SK-N-SH treated with all-trans-retinoic acid at 6 μM for 48 hours (cell line): ENCODE data around the gene DACT3.

Experiments
- ATAC-seq: fragments of 200-7000 bp; cut with Tn5 transposase; 3 replicates; pipeline ENCODE4 v1.9.1; 2020; ENCODE audit warnings: mild to moderate bottlenecking, moderate library complexity
- ARNTL ChIP-seq: fragments of 450-650 bp; formaldehyde crosslinking; IDR thresholded peaks from 2 replicates; pipeline ENCODE4 v1.5.0; 2020; ENCODE audit warnings: low read depth, mild to moderate bottlenecking, moderate library complexity, borderline replicate concordance
- BACH2 ChIP-seq: fragments of 250-450 bp; sonication (Bioruptor Pico); IDR thresholded peaks from 2 replicates; pipeline ENCODE4 v1.9.0; 2021; ENCODE audit warnings: mild to moderate bottlenecking, borderline replicate concordance
- GLIS3 ChIP-seq: fragments of 250-450 bp; sonication (Bioruptor Pico); IDR thresholded peaks from 2 replicates; pipeline ENCODE4 v1.5.0; 2020; ENCODE audit warnings: mild to moderate bottlenecking, moderate library complexity
- OSR1 ChIP-seq: fragments of 250-450 bp; sonication (Bioruptor Pico); IDR thresholded peaks from 2 replicates; pipeline ENCODE4 v1.8.0; 2022; ENCODE audit warnings: moderate library complexity, mild to moderate bottlenecking, inconsistent platforms
- PPARA ChIP-seq: fragments of 250-450 bp; sonication (Bioruptor Pico); IDR thresholded peaks from 2 replicates; pipeline ENCODE4 v1.5.0; 2020; ENCODE audit warnings: mild to moderate bottlenecking, borderline replicate concordance
- RARB ChIP-seq: fragments of 250-450 bp; sonication (Bioruptor Pico); IDR thresholded peaks from 2 replicates; pipeline ENCODE4 v1.8.0; 2021; ENCODE audit warnings: mild to moderate bottlenecking, moderate library complexity
- SNAI2 ChIP-seq: fragments of 250-450 bp; sonication (Bioruptor Pico); IDR thresholded peaks from 2 replicates; pipeline ENCODE4 v1.5.0; 2020; ENCODE audit warnings: mild to moderate bottlenecking, moderate library complexity
- TCF4 ChIP-seq: fragments of 250-450 bp; sonication (Bioruptor Pico); IDR thresholded peaks from 2 replicates; pipeline ENCODE4 v1.8.0; 2021; ENCODE audit warnings: mild to moderate bottlenecking, moderate library complexity, borderline replicate concordance
- ZC3H10 ChIP-seq: fragments of 250-450 bp; sonication (Bioruptor Pico); IDR thresholded peaks from 2 replicates; pipeline ENCODE4 v1.5.1; 2021; ENCODE audit warnings: mild to moderate bottlenecking, moderate library complexity
- ZFP3 ChIP-seq: fragments of 250-450 bp; sonication (Bioruptor Pico); IDR thresholded peaks from 2 replicates; pipeline ENCODE4 v1.5.0; 2020; ENCODE audit warnings: mild to moderate bottlenecking, moderate library complexity
- ZFP30 ChIP-seq: fragments of 450-650 bp; formaldehyde crosslinking; IDR thresholded peaks from 2 replicates; pipeline ENCODE4 v1.5.0; 2022; ENCODE audit warnings: mild to moderate bottlenecking, moderate library complexity
- ZNF565 ChIP-seq: fragments of 450-650 bp; formaldehyde crosslinking; conservative IDR thresholded peaks from 2 replicates; pipeline ENCODE4 v1.5.0; 2020; ENCODE audit warnings: low read depth, mild to moderate bottlenecking, moderate library complexity
- ZNF70 ChIP-seq: fragments of 450-650 bp; formaldehyde crosslinking; IDR thresholded peaks from 2 replicates; pipeline ENCODE4 v1.5.0; 2020; ENCODE audit warnings: mild to moderate bottlenecking, moderate library complexity
- ZNF8 ChIP-seq: fragments of 450-650 bp; formaldehyde crosslinking; IDR thresholded peaks from 2 replicates; pipeline ENCODE4 v1.5.0; 2020; ENCODE audit warnings: mild to moderate bottlenecking, moderate library complexity
- TF ChIP-seq, protein P1 (sequence below): fragments of 250-450 bp; sonication (Bioruptor Pico); IDR thresholded peaks from 2 replicates; pipeline ENCODE4 v1.5.0; 2020; ENCODE audit warnings: mild to moderate bottlenecking, moderate library complexity
- TF ChIP-seq, protein P2 (sequence below): fragments of 250-450 bp; sonication (Bioruptor Pico); IDR thresholded peaks from 2 replicates; pipeline ENCODE4 v1.5.1; 2020; ENCODE audit warnings: low read depth, mild to moderate bottlenecking, moderate library complexity
- TF ChIP-seq, protein P3 (sequence below): fragments of 250-450 bp; sonication (Bioruptor Pico); IDR thresholded peaks from 2 replicates; pipeline ENCODE4 v1.5.1; 2021; ENCODE audit warnings: mild to moderate bottlenecking, moderate library complexity

DACT3 gene

DNA sequence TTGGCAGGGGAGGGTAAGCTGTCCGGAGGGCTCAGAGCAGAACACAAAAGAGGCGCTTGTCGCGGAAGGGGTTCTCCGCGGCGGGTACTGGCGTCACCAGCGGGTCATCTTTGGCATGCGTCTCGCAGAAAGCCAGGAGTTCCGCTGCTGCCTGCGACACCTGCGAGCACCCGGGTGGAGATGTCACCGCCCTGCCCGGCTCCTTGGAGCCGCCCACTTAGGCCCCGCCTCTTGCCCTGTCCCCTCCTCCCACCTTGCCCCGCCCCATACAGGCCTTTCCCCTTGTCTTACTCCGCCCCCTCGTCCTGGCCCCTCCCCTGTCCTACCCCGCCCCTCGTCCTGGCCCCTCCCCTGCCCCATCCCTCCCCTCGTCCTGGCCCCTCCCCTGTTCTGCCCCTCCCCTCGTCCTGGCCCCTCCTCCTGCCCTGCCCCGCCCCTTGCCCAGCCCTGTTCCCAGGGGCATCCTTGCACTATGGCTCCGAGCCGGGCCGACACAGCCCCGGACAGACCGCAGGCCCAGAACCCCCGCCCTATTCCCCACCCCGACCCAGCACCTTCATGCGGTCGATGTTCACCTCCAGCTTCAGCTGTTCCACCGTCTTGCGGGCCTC lies 26.8 kb downstream of the DACT3 start:
- peak; percentile 39 for ATAC-seq
- TF ChIP-seq ZFP30 (CRISPR knock-in tag) (no peak), BACH2 (no peak), ARNTL (CRISPR knock-in tag) (0 out of 2 replicates have a peak, but pooled peaks have one; percentile 61), PPARA (0 out of 2 replicates have a peak, but pooled peaks have one; percentile 35)

DNA sequence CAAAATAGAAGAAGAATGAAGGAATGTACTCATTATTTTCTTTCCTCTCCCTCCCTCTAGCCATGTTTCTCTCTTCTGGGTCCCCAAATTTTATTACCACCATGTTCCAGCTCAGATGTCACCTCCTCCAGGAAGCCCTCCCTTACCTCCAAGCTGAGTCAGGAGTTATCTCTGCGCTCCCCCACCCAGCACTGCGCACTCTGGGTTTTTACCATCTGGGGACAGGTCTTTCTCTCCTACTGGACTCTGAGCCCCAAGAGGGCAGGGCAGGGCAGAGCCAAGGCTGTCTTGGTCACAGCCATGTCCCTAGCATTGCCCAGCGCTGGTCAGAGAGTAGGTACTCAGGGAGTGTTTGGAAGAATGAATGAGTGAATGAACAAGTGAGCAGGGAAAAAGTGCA lies 27.9 kb downstream of the DACT3 start:
- TF ChIP-seq ZNF8 (CRISPR knock-in tag) = no peak
- TF ChIP-seq GLIS3 = no peak
- no peak for TF ChIP-seq RARB (CRISPR knock-in tag)
- TF ChIP-seq, protein P1, sequence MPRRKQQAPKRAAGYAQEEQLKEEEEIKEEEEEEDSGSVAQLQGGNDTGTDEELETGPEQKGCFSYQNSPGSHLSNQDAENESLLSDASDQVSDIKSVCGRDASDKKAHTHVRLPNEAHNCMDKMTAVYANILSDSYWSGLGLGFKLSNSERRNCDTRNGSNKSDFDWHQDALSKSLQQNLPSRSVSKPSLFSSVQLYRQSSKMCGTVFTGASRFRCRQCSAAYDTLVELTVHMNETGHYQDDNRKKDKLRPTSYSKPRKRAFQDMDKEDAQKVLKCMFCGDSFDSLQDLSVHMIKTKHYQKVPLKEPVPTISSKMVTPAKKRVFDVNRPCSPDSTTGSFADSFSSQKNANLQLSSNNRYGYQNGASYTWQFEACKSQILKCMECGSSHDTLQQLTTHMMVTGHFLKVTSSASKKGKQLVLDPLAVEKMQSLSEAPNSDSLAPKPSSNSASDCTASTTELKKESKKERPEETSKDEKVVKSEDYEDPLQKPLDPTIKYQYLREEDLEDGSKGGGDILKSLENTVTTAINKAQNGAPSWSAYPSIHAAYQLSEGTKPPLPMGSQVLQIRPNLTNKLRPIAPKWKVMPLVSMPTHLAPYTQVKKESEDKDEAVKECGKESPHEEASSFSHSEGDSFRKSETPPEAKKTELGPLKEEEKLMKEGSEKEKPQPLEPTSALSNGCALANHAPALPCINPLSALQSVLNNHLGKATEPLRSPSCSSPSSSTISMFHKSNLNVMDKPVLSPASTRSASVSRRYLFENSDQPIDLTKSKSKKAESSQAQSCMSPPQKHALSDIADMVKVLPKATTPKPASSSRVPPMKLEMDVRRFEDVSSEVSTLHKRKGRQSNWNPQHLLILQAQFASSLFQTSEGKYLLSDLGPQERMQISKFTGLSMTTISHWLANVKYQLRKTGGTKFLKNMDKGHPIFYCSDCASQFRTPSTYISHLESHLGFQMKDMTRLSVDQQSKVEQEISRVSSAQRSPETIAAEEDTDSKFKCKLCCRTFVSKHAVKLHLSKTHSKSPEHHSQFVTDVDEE = no peak
- no peak for TF ChIP-seq ARNTL (CRISPR knock-in tag)
- TF ChIP-seq, protein P2, sequence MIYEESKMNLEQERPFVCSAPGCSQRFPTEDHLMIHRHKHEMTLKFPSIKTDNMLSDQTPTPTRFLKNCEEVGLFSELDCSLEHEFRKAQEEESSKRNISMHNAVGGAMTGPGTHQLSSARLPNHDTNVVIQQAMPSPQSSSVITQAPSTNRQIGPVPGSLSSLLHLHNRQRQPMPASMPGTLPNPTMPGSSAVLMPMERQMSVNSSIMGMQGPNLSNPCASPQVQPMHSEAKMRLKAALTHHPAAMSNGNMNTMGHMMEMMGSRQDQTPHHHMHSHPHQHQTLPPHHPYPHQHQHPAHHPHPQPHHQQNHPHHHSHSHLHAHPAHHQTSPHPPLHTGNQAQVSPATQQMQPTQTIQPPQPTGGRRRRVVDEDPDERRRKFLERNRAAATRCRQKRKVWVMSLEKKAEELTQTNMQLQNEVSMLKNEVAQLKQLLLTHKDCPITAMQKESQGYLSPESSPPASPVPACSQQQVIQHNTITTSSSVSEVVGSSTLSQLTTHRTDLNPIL (CRISPR knock-in tag) = no peak
- TF ChIP-seq SNAI2 (CRISPR knock-in tag) = no peak
- no peak for TF ChIP-seq BACH2
- TF ChIP-seq ZNF565 (CRISPR knock-in tag) = no peak
- no peak for TF ChIP-seq OSR1 (CRISPR knock-in tag)
- TF ChIP-seq, all 23 proteins: peak for 0
- no peak for ATAC-seq

DNA sequence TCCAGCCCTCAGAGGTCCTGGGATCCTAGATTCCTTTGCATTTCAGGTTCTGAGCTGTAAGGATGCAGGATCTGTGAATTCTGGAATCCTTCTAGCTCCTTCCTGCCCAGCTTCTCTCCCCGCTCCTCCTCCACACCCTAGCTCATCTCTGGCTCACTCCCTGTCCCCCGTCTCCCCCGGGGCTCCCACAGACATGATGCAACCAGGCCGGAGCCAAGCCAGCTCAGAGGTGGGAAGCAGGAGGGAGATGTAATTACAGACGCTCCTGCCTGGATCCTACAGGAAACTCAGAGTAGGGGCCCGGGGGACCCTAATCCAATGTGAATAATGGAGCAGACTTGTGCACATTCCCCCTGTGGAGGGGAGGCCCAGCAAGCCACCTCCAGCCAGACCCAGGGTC lies 29.5 kb downstream of the DACT3 start:
- TF ChIP-seq OSR1 (CRISPR knock-in tag) (no peak), ARNTL (CRISPR knock-in tag) (0 out of 2 replicates have a peak, but pooled peaks have one; percentile 43), ZNF8 (CRISPR knock-in tag) (peak; percentile 48; the same call in 1 of the 2 replicates), ZNF70 (CRISPR knock-in tag) (0 out of 2 replicates have a peak, but pooled peaks have one; percentile 25)
- TF ChIP-seq, protein P2 (CRISPR knock-in tag) = no peak
- TF ChIP-seq, protein P1 = 0 out of 2 replicates have a peak, but pooled peaks have one; percentile 64
- ATAC-seq = peak; percentile 4; the same call in 1 of the 3 replicates

DNA sequence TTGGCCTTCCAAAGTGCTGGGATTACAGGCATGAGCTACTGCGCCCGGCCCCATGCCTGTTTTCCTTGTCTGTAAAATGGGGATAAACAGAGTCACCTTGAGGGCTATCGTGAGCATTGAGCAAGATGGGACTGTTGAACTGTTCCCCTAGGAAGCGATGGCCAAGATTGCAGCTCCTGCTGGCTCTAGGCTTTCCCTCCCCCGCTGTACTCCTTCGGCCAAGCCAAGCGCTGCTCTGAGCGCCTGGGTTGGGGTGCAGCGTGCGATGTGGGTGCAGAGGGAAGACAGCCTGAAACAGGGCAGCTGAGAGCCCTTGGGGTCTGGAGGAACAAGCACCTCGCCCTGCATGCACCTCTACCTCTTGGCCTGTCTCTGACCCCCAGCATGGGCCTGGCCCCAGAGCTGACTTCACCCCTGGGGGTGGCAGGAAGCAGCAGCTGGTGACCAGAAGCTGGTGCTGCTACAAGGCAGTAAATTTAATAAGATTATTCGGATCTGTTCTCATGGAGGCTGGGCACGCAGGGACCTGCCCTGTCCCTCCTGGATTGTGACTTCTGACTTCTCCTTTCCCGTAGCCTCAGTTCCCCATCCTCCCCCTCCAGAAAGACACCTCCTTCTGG lies 30.3 kb downstream of the DACT3 start:
- ATAC-seq = peak; percentile 14; the same call in 1 of the 3 replicates

More for the DNA sequence above, 30.3 kb downstream of the DACT3 start:
- TF ChIP-seq BACH2 (no peak), OSR1 (CRISPR knock-in tag) (no peak), ZFP30 (CRISPR knock-in tag) (0 out of 2 replicates have a peak, but pooled peaks have one; percentile 4), ZC3H10 (CRISPR knock-in tag) (no peak), ZFP3 (CRISPR knock-in tag) (no peak), ZNF70 (CRISPR knock-in tag) (peak; percentile 71), TCF4 (CRISPR knock-in tag) (peak; percentile 91), ZNF8 (CRISPR knock-in tag) (no peak)
- TF ChIP-seq, protein P1 = peak; percentile 76
- TF ChIP-seq, protein P3, sequence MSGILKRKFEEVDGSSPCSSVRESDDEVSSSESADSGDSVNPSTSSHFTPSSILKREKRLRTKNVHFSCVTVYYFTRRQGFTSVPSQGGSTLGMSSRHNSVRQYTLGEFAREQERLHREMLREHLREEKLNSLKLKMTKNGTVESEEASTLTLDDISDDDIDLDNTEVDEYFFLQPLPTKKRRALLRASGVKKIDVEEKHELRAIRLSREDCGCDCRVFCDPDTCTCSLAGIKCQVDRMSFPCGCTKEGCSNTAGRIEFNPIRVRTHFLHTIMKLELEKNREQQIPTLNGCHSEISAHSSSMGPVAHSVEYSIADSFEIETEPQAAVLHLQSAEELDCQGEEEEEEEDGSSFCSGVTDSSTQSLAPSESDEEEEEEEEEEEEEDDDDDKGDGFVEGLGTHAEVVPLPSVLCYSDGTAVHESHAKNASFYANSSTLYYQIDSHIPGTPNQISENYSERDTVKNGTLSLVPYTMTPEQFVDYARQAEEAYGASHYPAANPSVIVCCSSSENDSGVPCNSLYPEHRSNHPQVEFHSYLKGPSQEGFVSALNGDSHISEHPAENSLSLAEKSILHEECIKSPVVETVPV = no peak
